Fibroblast of lung (primary cell): ENCODE data around the gene PCNT. TPM values are rescaled to one million over a fixed set of nuclear protein-coding genes. Genes with fewer than 3 reads are reported as not detected.

Experiments
- DNase-seq, 2 donors: peaks; one replicate each; pipeline versions ENCODE4 v3.0.0 to v3.0.0-alpha.2; 2010; ENCODE audit warnings: low read depth in 2 of 2
- H2AFZ ChIP-seq: 2 replicates; pipeline ENCODE4 v1.5.1; 2012; ENCODE audit warnings: low read length, control low read depth, inconsistent platforms
- H3K27ac ChIP-seq: 2 replicates; pipeline ENCODE4 v1.5.1; 2011; ENCODE audit warnings: low read length, control low read depth; ENCODE audit not compliant: insufficient read depth
- H3K27me3 ChIP-seq: 2 replicates; pipeline ENCODE4 v1.5.1; 2011; ENCODE audit warnings: mild to moderate bottlenecking, low read length; ENCODE audit not compliant: control insufficient read depth, insufficient read depth
- H3K36me3 ChIP-seq: 2 replicates; pipeline ENCODE4 v1.5.1; 2011; ENCODE audit warnings: low read length; ENCODE audit not compliant: control insufficient read depth, insufficient read depth
- H3K4me1 ChIP-seq: 2 replicates; pipeline ENCODE4 v1.5.1; 2011; ENCODE audit warnings: low read length; ENCODE audit not compliant: control insufficient read depth, insufficient read depth; ENCODE audit errors: extremely low read depth
- H3K4me2 ChIP-seq: 2 replicates; pipeline ENCODE4 v1.5.1; 2011; ENCODE audit warnings: low read length, control low read depth; ENCODE audit not compliant: insufficient read depth; ENCODE audit errors: extremely low read depth
- H3K4me3 ChIP-seq, 4 experiments: fragments of 200-600 bp in 1 of 4; sonication (generic) in 1 of 4; replicated peaks in 1 of 4; 2 replicates each; pipeline ENCODE4 v1.5.1; 2011 to 2016; ENCODE audit warnings: low read length in 4 of 4, low read depth in 3 of 4, mild to moderate bottlenecking in 3 of 4, control low read depth in 2 of 4, inconsistent platforms in 1 of 4, mixed read lengths in 1 of 4; ENCODE audit not compliant: insufficient read depth in 1 of 4; ENCODE audit errors: control extremely low read depth in 1 of 4
- H3K79me2 ChIP-seq: 2 replicates; pipeline ENCODE4 v1.5.1; 2012; ENCODE audit warnings: mild to moderate bottlenecking, low read length, inconsistent platforms; ENCODE audit not compliant: control insufficient read depth, insufficient read depth
- H3K9ac ChIP-seq: 2 replicates; pipeline ENCODE4 v1.5.1; 2011; ENCODE audit warnings: mild to moderate bottlenecking, low read length, control low read depth; ENCODE audit not compliant: insufficient read depth
- H3K9me3 ChIP-seq: 2 replicates; pipeline ENCODE4 v1.5.1; 2012; ENCODE audit warnings: low read depth, low read length; ENCODE audit not compliant: control insufficient read depth, insufficient read depth
- H4K20me1 ChIP-seq: 2 replicates; pipeline ENCODE4 v1.5.1; 2011; ENCODE audit warnings: low read length; ENCODE audit not compliant: control insufficient read depth, insufficient read depth; ENCODE audit errors: extremely low read depth
- CTCF ChIP-seq, 2 donors: IDR thresholded peaks in 1 of 2; conservative IDR thresholded peaks in 1 of 2; 1 replicate in 1 of 2; 2 replicates in 1 of 2; pipeline ENCODE4 v1.5.1; 2011 to 2012; ENCODE audit warnings: low read length in 2 of 2, control low read depth in 1 of 2, inconsistent platforms in 1 of 2, low read depth in 1 of 2, mild to moderate bottlenecking in 1 of 2
- EZH2 ChIP-seq: IDR thresholded peaks from 2 replicates; pipeline ENCODE4 v1.5.1; 2012; ENCODE audit warnings: low read length, control low read depth, mild to moderate bottlenecking; ENCODE audit errors: missing control alignments
- polyA plus RNA-seq, 2 donors: library from polyadenylated mRNA; depleted of rRNA in 1 of 2; stranded (reverse) in 1 of 2; unstranded in 1 of 2; fragments of >200 nt; gene quantifications; 2 replicates each; pipeline ENCODE4 v1.2.1, GENCODE V29; 2011 to 2012; ENCODE audit warnings: missing spikeins in 1 of 2
- total RNA-seq: library from RNA; depleted of rRNA; stranded (reverse); fragments of >200 nt; gene quantifications from 2 replicates; pipeline ENCODE4 v1.2.1, GENCODE V29; 2014

The PCNT gene
- total and polyA plus RNA-seq, 2 donors (not counting 1 experiment from before 2014, with no cell fraction given), result 7.4 to 26.1 TPM

- H4K20me1 ChIP-seq, result no peaks in the 10 kb centered on the region
- no peaks in the 10 kb centered on the region for H3K4me1 ChIP-seq
- no peak overlapping the region for H3K4me3 ChIP-seq
- no peaks in the 10 kb centered on the region for H3K79me2 ChIP-seq
- no peak overlapping the region for H3K27ac ChIP-seq
- H3K9ac ChIP-seq, result no peak overlapping the region
- no peaks in the 10 kb centered on the region for H3K9me3 ChIP-seq
- H3K27me3 ChIP-seq, result no peaks in the 10 kb centered on the region
- no peak overlapping the region for H3K4me2 ChIP-seq
- TF ChIP-seq CTCF (conservative IDR thresholded peaks at IDR 0.05 in 1 of 2, IDR thresholded peaks at IDR 0.05 in 1 of 2; ENCODE audit: low read depth in 1 of 2, low read length in 2 of 2) (no peak), EZH2 (no peak)
- peaks cover 12% of the 10 kb centered on the region for H3K36me3 ChIP-seq
- H2AFZ ChIP-seq, result no peak overlapping the region
- no peak for DNase-seq
These were observed 87.7 kb downstream of the PCNT start for GRCh38 chr21:46411691-46412090.

GRCh38 chr21:46412521-46413364 is 88.8 kb downstream of the PCNT start:
- H3K9me3 ChIP-seq, result no peaks in the 10 kb centered on the region
- H3K36me3 ChIP-seq, result peaks cover 14% of the 10 kb centered on the region
- H4K20me1 ChIP-seq, result no peaks in the 10 kb centered on the region
- no peak for DNase-seq
- H3K27ac ChIP-seq, result no peak overlapping the region
- no peak overlapping the region for H3K4me3 ChIP-seq
- no peak for TF ChIP-seq CTCF (conservative IDR thresholded peaks at IDR 0.05 in 1 of 2, IDR thresholded peaks at IDR 0.05 in 1 of 2; ENCODE audit: low read depth in 1 of 2, low read length in 2 of 2)
- no peak for TF ChIP-seq EZH2
- no peaks in the 10 kb centered on the region for H3K27me3 ChIP-seq
- no peak overlapping the region for H2AFZ ChIP-seq
- no peak overlapping the region for H3K9ac ChIP-seq
- H3K79me2 ChIP-seq, result no peaks in the 10 kb centered on the region
- H3K4me2 ChIP-seq, result no peak overlapping the region
- no peaks in the 10 kb centered on the region for H3K4me1 ChIP-seq

GRCh38 chr21:46413365-46413696 is 89.4 kb downstream of the PCNT start:
- Histone ChIP-seq H4K20me1 (no peaks in the 10 kb centered on the region), H3K9ac (no peak overlapping the region), H3K27me3 (no peaks in the 10 kb centered on the region), H3K4me3 (no peak overlapping the region), H2AFZ (no peak overlapping the region), H3K79me2 (no peaks in the 10 kb centered on the region), H3K27ac (no peak overlapping the region), H3K4me2 (no peak overlapping the region), H3K4me1 (no peaks in the 10 kb centered on the region), H3K36me3 (peaks cover 14% of the 10 kb centered on the region), H3K9me3 (no peaks in the 10 kb centered on the region)
- no peak for DNase-seq
- TF ChIP-seq EZH2, result no peak
- TF ChIP-seq CTCF (conservative IDR thresholded peaks at IDR 0.05 in 1 of 2, IDR thresholded peaks at IDR 0.05 in 1 of 2; ENCODE audit: low read depth in 1 of 2, low read length in 2 of 2), result no peak
